Panc1 (cell line): ENCODE data around the gene PRDX6. TPM values are rescaled to one million over a fixed set of nuclear protein-coding genes. Genes with fewer than 3 reads are reported as not detected.

Source experiments
- ATAC-seq: fragments of 200-7000 bp; cut with Tn5 transposase; 2 replicates; pipeline ENCODE4 v1.9.1; 2020; ENCODE audit warnings: mild to moderate bottlenecking, moderate library complexity
- BruUV-seq: library from RNA; stranded (reverse); fragments of 400-500 nt; replicated peaks from 2 replicates; lab custom pipeline; 2021; lab: Mats Ljungman, UMichigan
- CTCF ChIA-PET: fragments of 300-600 bp; sonication (Branson Sonifier 250); formaldehyde crosslinking; loops from one replicate; lab custom pipeline; 2022; ENCODE audit warnings: antibody characterized with exemption; lab: Charles Lee
- POLR2A ChIA-PET: fragments of 300-600 bp; sonication (Branson Sonifier 250); formaldehyde crosslinking; loops from one replicate; lab custom pipeline; 2022; ENCODE audit warnings: antibody characterized with exemption; lab: Charles Lee
- DNase-seq: peaks from one replicate; pipeline ENCODE4 v3.0.0-alpha.2; 2010; ENCODE audit warnings: low read depth, low spot score
- H3K27ac ChIP-seq: 2 replicates; pipeline ENCODE4 v1.5.1; 2011; ENCODE audit warnings: mild to moderate bottlenecking, low read length, inconsistent platforms
- H3K27me3 ChIP-seq: fragments of 200-500 bp; sonication (Bioruptor generic); 2 replicates; pipeline ENCODE4 v1.6.0; 2014; ENCODE audit warnings: low read length, inconsistent platforms; ENCODE audit not compliant: control insufficient read depth, insufficient read depth
- H3K36me3 ChIP-seq: fragments of 200-500 bp; sonication (Bioruptor generic); 2 replicates; pipeline ENCODE4 v1.5.1; 2014; ENCODE audit warnings: inconsistent platforms, mild to moderate bottlenecking, low read length, moderate library complexity; ENCODE audit not compliant: control insufficient read depth, insufficient read depth
- H3K4me1 ChIP-seq: 2 replicates; pipeline ENCODE4 v1.5.1; 2011; ENCODE audit warnings: inconsistent platforms, mild to moderate bottlenecking, low read length, moderate library complexity; ENCODE audit not compliant: control insufficient read depth, insufficient read depth
- H3K4me3 ChIP-seq, 2 experiments: 2 replicates each; pipeline ENCODE4 v1.5.1; 2011 to 2012; ENCODE audit warnings: low read depth in 2 of 2, low read length in 2 of 2, mild to moderate bottlenecking in 2 of 2, inconsistent platforms in 1 of 2, moderate library complexity in 1 of 2
- H3K9me3 ChIP-seq: fragments of 200-500 bp; sonication (Bioruptor generic); 2 replicates; pipeline ENCODE4 v1.5.1; 2014; ENCODE audit warnings: low read depth, mild to moderate bottlenecking, inconsistent platforms, low read length, moderate library complexity; ENCODE audit not compliant: control insufficient read depth, insufficient read depth
- CTCF ChIP-seq: fragments of 450-650 bp; IDR thresholded peaks from 2 replicates; pipeline ENCODE4 v1.5.1; 2017; ENCODE audit warnings: mild to moderate bottlenecking
- POLR2AphosphoS5 ChIP-seq: IDR thresholded peaks from 2 replicates; pipeline ENCODE4 v1.6.1; 2012; ENCODE audit warnings: mild to moderate bottlenecking, low read depth, low read length, moderate library complexity
- REST ChIP-seq, 2 experiments: IDR thresholded peaks; 2 replicates each; pipeline ENCODE4 v1.6.1; 2011 to 2012; ENCODE audit warnings: low read depth in 2 of 2, control low read depth in 1 of 2, low read length in 1 of 2, mild to moderate bottlenecking in 1 of 2, moderate library complexity in 1 of 2; ENCODE audit not compliant: insufficient read depth in 1 of 2
- SIN3A ChIP-seq: IDR thresholded peaks from 2 replicates; pipeline ENCODE4 v1.6.1; 2012; ENCODE audit warnings: low read depth, mild to moderate bottlenecking, low read length, moderate library complexity, borderline replicate concordance; ENCODE audit not compliant: insufficient read depth
- TCF7L2 ChIP-seq: IDR thresholded peaks from 2 replicates; pipeline ENCODE4 v1.6.1; 2011; ENCODE audit warnings: mild to moderate bottlenecking, low read depth, low read length, inconsistent platforms
- in situ Hi-C: cut with HindIII; loops from 2 replicates; pipeline ENCODE4 v1.10.0; 2016; ENCODE audit warnings: low sequenced_read_pairs, low pct_unique_long_range_greater_than_20kb
- intact Hi-C: fragments of 100-400 bp; cut with micrococcal nuclease; formaldehyde crosslinking; loops from one replicate; pipeline ENCODE4 v1.10.0; 2022; ENCODE audit not compliant: unreplicated experiment
- total RNA-seq: library from RNA; stranded (reverse); gene quantifications from one replicate; pipeline ENCODE4 v1.2.1, GENCODE V29; 2021; ENCODE audit not compliant: unreplicated experiment

Gene PRDX6
- total RNA-seq, 1 experiment from 2014 or later = 157 TPM

GRCh38 chr1:173489149-173489600 is 12.0 kb downstream of the PRDX6 start:
- Histone ChIP-seq H3K4me3 (no peak overlapping the region), H3K36me3 (peaks cover 28% of the 10 kb centered on the region), H3K27ac (no peak overlapping the region), H3K27me3 (no peaks in the 10 kb centered on the region), H3K4me1 (no peaks in the 10 kb centered on the region), H3K9me3 (no peaks in the 10 kb centered on the region)
- intact Hi-C loops (no loop called here), in situ Hi-C loops (no loop called here)
- no peak; the same call in 1 of the 2 replicates for ATAC-seq
- CTCF ChIA-PET = no interaction called here
- POLR2A ChIA-PET = no interaction called here
- TF ChIP-seq POLR2AphosphoS5 = no peak
- TF ChIP-seq REST (IDR thresholded peaks at IDR 0.05; ENCODE audit: insufficient read depth in 1 of 2, low read depth in 2 of 2, low read length in 1 of 2) = no peak
- no peak for TF ChIP-seq CTCF
- no peak for TF ChIP-seq TCF7L2
- TF ChIP-seq SIN3A = no peak
- BruUV-seq = no TSS peak
- DNase-seq = no peak

GRCh38 chr1:173489929-173490328 is 12.8 kb downstream of the PRDX6 start:
- no peak overlapping the region for H3K4me3 ChIP-seq
- ATAC-seq (no peak), DNase-seq (no peak)
- POLR2A ChIA-PET = no interaction called here
- no peak overlapping the region for H3K27ac ChIP-seq
- H3K9me3 ChIP-seq = no peaks in the 10 kb centered on the region
- peaks cover 21% of the 10 kb centered on the region for H3K36me3 ChIP-seq
- intact Hi-C loops = no loop called here
- TF ChIP-seq SIN3A (no peak), POLR2AphosphoS5 (no peak), REST (IDR thresholded peaks at IDR 0.05; ENCODE audit: insufficient read depth in 1 of 2, low read depth in 2 of 2, low read length in 1 of 2) (no peak), CTCF (no peak), TCF7L2 (no peak)
- in situ Hi-C loops = no loop called here
- H3K27me3 ChIP-seq = no peaks in the 10 kb centered on the region
- BruUV-seq = no TSS peak
- CTCF ChIA-PET = no interaction called here
- no peaks in the 10 kb centered on the region for H3K4me1 ChIP-seq
